Small intestine (tissue), 7 donors: ENCODE data around the gene PDCD1. TPM values are rescaled to one million over a fixed set of nuclear protein-coding genes. Genes with fewer than 3 reads are reported as not detected.
"Not testable (repeated sequence)": the region's sequence is repeated elsewhere in the genome, so short reads cannot be mapped to it uniquely, and the experiment has no call there.

Experiments used
- DNase-seq, 2 donors: peaks; one replicate each; pipeline versions ENCODE4 v3.0.0 to v3.0.0-alpha.2; 2013
- FAIRE-seq: peaks from 2 replicates; lab custom pipeline; 2012; peaks lifted over from hg19 to GRCh38; lab: Jason Lieb, UNC
- H3K27ac ChIP-seq, 3 donors: one replicate each; pipeline ENCODE4 v1.5.1; 2013; ENCODE audit warnings: low read length in 2 of 3, mild to moderate bottlenecking in 2 of 3, control low read depth in 1 of 3, inconsistent platforms in 1 of 3, low read depth in 1 of 3, moderate library complexity in 1 of 3
- H3K27me3 ChIP-seq, 3 donors: one replicate each; pipeline ENCODE4 v1.6.1; 2013; ENCODE audit warnings: low read length in 3 of 3, inconsistent platforms in 1 of 3; ENCODE audit not compliant: control insufficient read depth in 3 of 3, insufficient read depth in 3 of 3
- H3K36me3 ChIP-seq, 3 donors: one replicate each; pipeline ENCODE4 v1.6.1; 2013; ENCODE audit warnings: low read length in 3 of 3, inconsistent platforms in 1 of 3, low read depth in 1 of 3, mild to moderate bottlenecking in 1 of 3, moderate library complexity in 1 of 3; ENCODE audit not compliant: control insufficient read depth in 3 of 3, insufficient read depth in 2 of 3
- H3K4me1 ChIP-seq, 3 donors: one replicate each; pipeline ENCODE4 v1.6.1; 2013; ENCODE audit warnings: low read length in 2 of 3, inconsistent platforms in 1 of 3, low read depth in 1 of 3, mild to moderate bottlenecking in 1 of 3, moderate library complexity in 1 of 3; ENCODE audit not compliant: control insufficient read depth in 3 of 3, insufficient read depth in 2 of 3
- H3K4me3 ChIP-seq, 3 donors: one replicate each; pipeline ENCODE4 v1.5.1; 2013; ENCODE audit warnings: low read length in 3 of 3, control low read depth in 1 of 3, inconsistent platforms in 1 of 3, low read depth in 1 of 3, mild to moderate bottlenecking in 1 of 3, moderate library complexity in 1 of 3
- H3K9me3 ChIP-seq, 2 donors: one replicate each; pipeline ENCODE4 v1.6.1; 2013; ENCODE audit warnings: low read depth in 1 of 2, low read length in 1 of 2; ENCODE audit not compliant: control insufficient read depth in 2 of 2, insufficient read depth in 1 of 2
- WGBS, 3 donors: extraction: QIAGEN DNeasy Blood & Tissue Kit; methylation state at CpG; one replicate each; pipeline ENCODE4 v1.1.7; 2013; 5-methylcytosine and 5-hydroxymethylcytosine counted together
- polyA plus RNA-seq, 4 donors: library from polyadenylated mRNA; stranded (reverse) in 3 of 4; unstranded in 1 of 4; fragments of 200-250 nt in 3 of 4; fragments of 120-200 nt in 1 of 4; gene quantifications; one replicate each; pipeline versions ENCODE4 v1.2.1 to v1.2.3, GENCODE V29; 2013
- donor health status: healthy with polysubstance abuse.
- donor health status: control.
- donor health status: control.
- donor health status: Bipolar disorder and iron deficiency.
- donor health status: healthy.

The PDCD1 gene
- polyA plus RNA-seq, 4 donors: 0.27 to 1.2 (median 0.27) TPM; not detected in 1

DNA sequence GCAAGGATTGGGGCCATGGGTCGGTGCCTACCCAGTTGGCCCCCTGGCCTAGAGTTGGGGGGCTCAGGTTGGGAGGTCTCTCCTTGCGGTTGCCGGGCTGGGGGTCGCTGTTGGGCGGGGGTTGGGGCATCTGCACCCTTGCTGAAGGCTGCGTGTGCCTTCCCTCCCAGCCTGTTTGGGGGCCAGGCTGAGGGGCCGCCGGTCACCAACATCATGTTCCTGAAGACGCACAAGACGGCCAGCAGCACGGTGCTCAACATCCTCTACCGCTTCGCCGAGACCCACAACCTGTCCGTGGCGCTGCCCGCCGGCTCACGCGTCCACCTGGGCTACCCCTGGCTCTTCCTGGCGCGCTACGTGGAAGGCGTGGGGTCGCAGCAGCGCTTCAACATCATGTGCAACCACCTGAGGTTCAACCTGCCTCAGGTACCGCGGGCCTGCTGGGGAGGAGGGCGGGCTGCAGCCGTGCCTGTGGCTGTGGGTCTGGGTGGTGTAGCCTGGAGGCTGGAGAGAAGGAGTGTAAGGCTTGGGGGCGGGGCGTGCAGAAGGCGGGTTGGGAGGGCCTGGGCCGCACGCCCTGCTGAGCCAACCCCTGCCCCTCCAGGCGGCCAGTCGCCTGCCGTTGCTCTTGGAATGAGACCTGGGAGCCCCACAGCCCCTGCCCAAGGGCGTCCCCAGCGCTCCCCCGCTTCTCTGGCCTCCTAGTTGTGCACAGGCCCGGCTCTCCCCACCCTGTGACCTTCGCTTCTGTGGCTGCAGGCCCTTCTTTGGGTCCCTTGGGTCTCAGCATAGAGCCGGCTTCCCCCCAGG lies 56.9 kb downstream of the PDCD1 start:
- peaks cover 0 to 12% (median 0%) of the 10 kb centered on the region in 3 donors for H3K4me1 ChIP-seq
- H3K27ac ChIP-seq: no peak overlapping the region
- H3K36me3 ChIP-seq: no peaks in the 10 kb centered on the region
- DNase-seq: no peak
- 66 to 73% (median 73%) methylated on average over 40 to 44 of the region's 44 CpGs for WGBS, 3 donors
- H3K9me3 ChIP-seq: no peaks in the 10 kb centered on the region
- FAIRE-seq: no peak
- H3K4me3 ChIP-seq: no peak overlapping the region
- peaks cover 3 to 28% (median 5%) of the 10 kb centered on the region in 3 donors for H3K27me3 ChIP-seq

GRCh38 chr2:241800198-241800903 lies 58.3 kb downstream of the PDCD1 start:
- WGBS, 3 donors: 62 to 74% (median 67%) methylated on average over 32 to 35 of the region's 35 CpGs
- not testable (repeated sequence) for H3K36me3 ChIP-seq, H3K27ac ChIP-seq, H3K4me3 ChIP-seq, FAIRE-seq, H3K9me3 ChIP-seq, DNase-seq
- Histone ChIP-seq H3K27me3 (peaks cover 3 to 28% (median 5%) of the 10 kb centered on the region in 3 donors), H3K4me1 (peaks cover 0 to 12% (median 0%) of the 10 kb centered on the region in 3 donors)

Other genes starting within 250 kb of the PDCD1 start
- gene THAP4, start 221.7 kb downstream of the PDCD1 start, polyA plus RNA-seq: 100 to 1,000 TPM in 1 of 4 donors, 10 to 100 TPM in 3; 35.4 to 101 (median 71.5) TPM
- gene ATG4B, start 221.2 kb downstream of the PDCD1 start, polyA plus RNA-seq: 100 to 1,000 TPM in 1 of 4 donors, 10 to 100 TPM in 3; 44.2 to 196 (median 85.0) TPM
- gene DTYMK, start 172.1 kb downstream of the PDCD1 start, polyA plus RNA-seq: 10 to 100 TPM; 14.3 to 59.3 (median 19.1) TPM
- gene ING5, start 156.9 kb downstream of the PDCD1 start, polyA plus RNA-seq: 10 to 100 TPM; 20.3 to 44.5 (median 35.4) TPM
- gene D2HGDH, start 124.3 kb downstream of the PDCD1 start, polyA plus RNA-seq: 10 to 100 TPM; 19.6 to 57.5 (median 33.5) TPM
- gene GAL3ST2, start 82.1 kb downstream of the PDCD1 start, polyA plus RNA-seq: under 1 TPM in 2 of 4 donors, not detected in 2; 0.03 to 0.04 TPM
- 100 to 1,000 TPM in 1 of 4 donors, 10 to 100 TPM in 1, 1 to 10 TPM in 1, under 1 TPM in 1; 0.65 to 102 (median 42.8) TPM for gene NEU4, start 49.7 kb downstream of the PDCD1 start, polyA plus RNA-seq
- gene RTP5, start 10.8 kb upstream of the PDCD1 start, polyA plus RNA-seq: under 1 TPM in 1 of 4 donors, not detected in 3; 0.04 TPM